GM19099 (cell line): ENCODE measurements around the gene ZGRF1.

Experiments used
- POLR2A ChIP-seq: IDR thresholded peaks from 3 replicates; pipeline ENCODE4 v1.6.1; 2011; ENCODE audit warnings: low read depth; ENCODE audit not compliant: insufficient read length; ENCODE audit errors: extremely low read depth

The ZGRF1 gene

GRCh38 chr4:112589206-112589605 lies 47.5 kb downstream of the ZGRF1 start:
- TF ChIP-seq POLR2A, result no peak

GRCh38 chr4:112585977-112586736 lies 50.6 kb downstream of the ZGRF1 start:
- TF ChIP-seq POLR2A, result no peak

- no peak for TF ChIP-seq POLR2A
These were observed 69.2 kb downstream of the ZGRF1 start for GRCh38 chr4:112567536-112567935.

GRCh38 chr4:112564706-112565270 lies 71.9 kb downstream of the ZGRF1 start:
- TF ChIP-seq POLR2A, result no peak

- no peak for TF ChIP-seq POLR2A
These were observed 73.1 kb downstream of the ZGRF1 start for GRCh38 chr4:112563431-112564200.

- TF ChIP-seq POLR2A, result no peak
These were observed 74.3 kb downstream of the ZGRF1 start for GRCh38 chr4:112562254-112562879.

GRCh38 chr4:112560084-112560483 lies 76.6 kb downstream of the ZGRF1 start:
- no peak for TF ChIP-seq POLR2A

- no peak for TF ChIP-seq POLR2A
These were observed 77.7 kb downstream of the ZGRF1 start for GRCh38 chr4:112559053-112559452.

GRCh38 chr4:112557676-112558411 lies 78.9 kb downstream of the ZGRF1 start:
- no peak for TF ChIP-seq POLR2A

GRCh38 chr4:112552668-112553067 lies 84.0 kb downstream of the ZGRF1 start:
- TF ChIP-seq POLR2A, result no peak

- no peak for TF ChIP-seq POLR2A
These were observed 86.0 kb downstream of the ZGRF1 start for GRCh38 chr4:112550728-112551127.

GRCh38 chr4:112546476-112546875 lies 90.2 kb downstream of the ZGRF1 start:
- no peak for TF ChIP-seq POLR2A

GRCh38 chr4:112545346-112545745 lies 91.4 kb downstream of the ZGRF1 start:
- no peak for TF ChIP-seq POLR2A

GRCh38 chr4:112540695-112541094 lies 96.0 kb downstream of the ZGRF1 start:
- no peak for TF ChIP-seq POLR2A

- no peak for TF ChIP-seq POLR2A
These were observed 100.6 kb downstream of the ZGRF1 start for GRCh38 chr4:112536123-112536522.
